Panc1 (cell line): ENCODE results near the gene NUP50. TPM values are rescaled to one million over a fixed set of nuclear protein-coding genes. Genes with fewer than 3 reads are reported as not detected.
A peak's percentile ranks its signal among the peaks of the same experiment; 100 is the strongest.

ENCODE experiments used
- ATAC-seq: fragments of 200-7000 bp; cut with Tn5 transposase; 2 replicates; pipeline ENCODE4 v1.9.1; 2020; ENCODE audit warnings: mild to moderate bottlenecking, moderate library complexity
- BruUV-seq: library from RNA; stranded (reverse); fragments of 400-500 nt; replicated peaks from 2 replicates; lab custom pipeline; 2021; lab: Mats Ljungman, UMichigan
- CTCF ChIA-PET: fragments of 300-600 bp; sonication (Branson Sonifier 250); formaldehyde crosslinking; loops from one replicate; lab custom pipeline; 2022; ENCODE audit warnings: antibody characterized with exemption; lab: Charles Lee
- POLR2A ChIA-PET: fragments of 300-600 bp; sonication (Branson Sonifier 250); formaldehyde crosslinking; loops from one replicate; lab custom pipeline; 2022; ENCODE audit warnings: antibody characterized with exemption; lab: Charles Lee
- DNase-seq: peaks from one replicate; pipeline ENCODE4 v3.0.0-alpha.2; 2010; ENCODE audit warnings: low read depth, low spot score
- H3K27ac ChIP-seq: 2 replicates; pipeline ENCODE4 v1.5.1; 2011; ENCODE audit warnings: mild to moderate bottlenecking, low read length, inconsistent platforms
- H3K27me3 ChIP-seq: fragments of 200-500 bp; sonication (Bioruptor generic); 2 replicates; pipeline ENCODE4 v1.6.0; 2014; ENCODE audit warnings: low read length, inconsistent platforms; ENCODE audit not compliant: control insufficient read depth, insufficient read depth
- H3K36me3 ChIP-seq: fragments of 200-500 bp; sonication (Bioruptor generic); 2 replicates; pipeline ENCODE4 v1.5.1; 2014; ENCODE audit warnings: inconsistent platforms, mild to moderate bottlenecking, low read length, moderate library complexity; ENCODE audit not compliant: control insufficient read depth, insufficient read depth
- H3K4me1 ChIP-seq: 2 replicates; pipeline ENCODE4 v1.5.1; 2011; ENCODE audit warnings: inconsistent platforms, mild to moderate bottlenecking, low read length, moderate library complexity; ENCODE audit not compliant: control insufficient read depth, insufficient read depth
- H3K4me3 ChIP-seq, 2 experiments: 2 replicates each; pipeline ENCODE4 v1.5.1; 2011 to 2012; ENCODE audit warnings: low read depth in 2 of 2, low read length in 2 of 2, mild to moderate bottlenecking in 2 of 2, inconsistent platforms in 1 of 2, moderate library complexity in 1 of 2
- H3K9me3 ChIP-seq: fragments of 200-500 bp; sonication (Bioruptor generic); 2 replicates; pipeline ENCODE4 v1.5.1; 2014; ENCODE audit warnings: low read depth, mild to moderate bottlenecking, inconsistent platforms, low read length, moderate library complexity; ENCODE audit not compliant: control insufficient read depth, insufficient read depth
- CTCF ChIP-seq: fragments of 450-650 bp; IDR thresholded peaks from 2 replicates; pipeline ENCODE4 v1.5.1; 2017; ENCODE audit warnings: mild to moderate bottlenecking
- POLR2AphosphoS5 ChIP-seq: IDR thresholded peaks from 2 replicates; pipeline ENCODE4 v1.6.1; 2012; ENCODE audit warnings: mild to moderate bottlenecking, low read depth, low read length, moderate library complexity
- SIN3A ChIP-seq: IDR thresholded peaks from 2 replicates; pipeline ENCODE4 v1.6.1; 2012; ENCODE audit warnings: low read depth, mild to moderate bottlenecking, low read length, moderate library complexity, borderline replicate concordance; ENCODE audit not compliant: insufficient read depth
- TCF7L2 ChIP-seq: IDR thresholded peaks from 2 replicates; pipeline ENCODE4 v1.6.1; 2011; ENCODE audit warnings: mild to moderate bottlenecking, low read depth, low read length, inconsistent platforms
- in situ Hi-C: cut with HindIII; loops from 2 replicates; pipeline ENCODE4 v1.10.0; 2016; ENCODE audit warnings: low sequenced_read_pairs, low pct_unique_long_range_greater_than_20kb
- intact Hi-C: fragments of 100-400 bp; cut with micrococcal nuclease; formaldehyde crosslinking; loops from one replicate; pipeline ENCODE4 v1.10.0; 2022; ENCODE audit not compliant: unreplicated experiment
- total RNA-seq: library from RNA; stranded (reverse); gene quantifications from one replicate; pipeline ENCODE4 v1.2.1, GENCODE V29; 2021; ENCODE audit not compliant: unreplicated experiment
- TF ChIP-seq, protein P1 (sequence below), 2 experiments: IDR thresholded peaks; 2 replicates each; pipeline ENCODE4 v1.6.1; 2011 to 2012; ENCODE audit warnings: low read depth in 2 of 2, control low read depth in 1 of 2, low read length in 1 of 2, mild to moderate bottlenecking in 1 of 2, moderate library complexity in 1 of 2; ENCODE audit not compliant: insufficient read depth in 1 of 2

The NUP50 gene
- total RNA-seq, 1 experiment from 2014 or later, result 52.1 TPM

DNA sequence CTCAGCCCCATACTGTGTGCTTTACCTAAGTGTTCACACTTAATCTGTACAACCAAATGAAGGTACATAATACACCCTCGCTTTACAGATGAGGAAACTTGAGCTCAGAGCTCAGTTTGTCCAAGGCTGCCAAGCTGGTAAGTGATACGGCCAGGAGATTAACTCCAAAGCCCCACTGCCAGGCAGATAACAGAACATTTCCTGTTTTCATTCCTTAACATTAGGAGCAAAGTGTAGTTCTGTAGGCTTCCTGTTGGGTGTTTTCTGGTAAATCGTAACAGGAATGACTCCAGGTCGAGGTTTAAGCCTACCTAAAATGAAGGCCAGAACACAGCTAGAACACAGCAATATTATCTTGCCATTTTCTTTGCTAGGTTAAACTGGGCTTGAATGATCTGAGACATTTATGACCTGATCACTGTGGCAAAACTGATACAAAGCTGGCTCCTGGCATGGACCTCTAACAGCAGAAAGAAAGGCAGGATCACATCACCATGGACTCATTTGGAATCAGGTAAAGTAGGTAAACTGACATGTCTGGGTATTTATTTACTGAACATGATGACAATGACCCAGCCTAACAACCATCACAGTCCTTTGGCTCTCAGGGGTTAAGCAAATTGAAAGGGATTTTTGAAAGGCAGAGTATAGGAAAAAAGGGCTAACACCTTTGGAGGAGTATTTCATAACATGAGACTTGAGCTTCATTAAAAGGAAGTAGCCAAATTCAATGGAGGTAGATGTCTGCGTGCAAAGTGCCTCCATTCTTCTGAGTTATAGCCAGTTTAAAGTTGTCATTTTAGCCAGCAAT lies 3.9 kb upstream of the NUP50 start:
- intact Hi-C loops, result no loop called here
- Histone ChIP-seq H3K27ac (no peak overlapping the region), H3K9me3 (no peaks in the 10 kb centered on the region), H3K4me3 (no peak overlapping the region), H3K27me3 (no peaks in the 10 kb centered on the region), H3K36me3 (no peaks in the 10 kb centered on the region; the same call in none of the 2 replicates), H3K4me1 (peaks cover 15% of the 10 kb centered on the region)
- ChIA-PET CTCF (no interaction called here), POLR2A (no interaction called here)
- no peak for TF ChIP-seq CTCF
- no peak for TF ChIP-seq SIN3A
- TF ChIP-seq, protein P1, sequence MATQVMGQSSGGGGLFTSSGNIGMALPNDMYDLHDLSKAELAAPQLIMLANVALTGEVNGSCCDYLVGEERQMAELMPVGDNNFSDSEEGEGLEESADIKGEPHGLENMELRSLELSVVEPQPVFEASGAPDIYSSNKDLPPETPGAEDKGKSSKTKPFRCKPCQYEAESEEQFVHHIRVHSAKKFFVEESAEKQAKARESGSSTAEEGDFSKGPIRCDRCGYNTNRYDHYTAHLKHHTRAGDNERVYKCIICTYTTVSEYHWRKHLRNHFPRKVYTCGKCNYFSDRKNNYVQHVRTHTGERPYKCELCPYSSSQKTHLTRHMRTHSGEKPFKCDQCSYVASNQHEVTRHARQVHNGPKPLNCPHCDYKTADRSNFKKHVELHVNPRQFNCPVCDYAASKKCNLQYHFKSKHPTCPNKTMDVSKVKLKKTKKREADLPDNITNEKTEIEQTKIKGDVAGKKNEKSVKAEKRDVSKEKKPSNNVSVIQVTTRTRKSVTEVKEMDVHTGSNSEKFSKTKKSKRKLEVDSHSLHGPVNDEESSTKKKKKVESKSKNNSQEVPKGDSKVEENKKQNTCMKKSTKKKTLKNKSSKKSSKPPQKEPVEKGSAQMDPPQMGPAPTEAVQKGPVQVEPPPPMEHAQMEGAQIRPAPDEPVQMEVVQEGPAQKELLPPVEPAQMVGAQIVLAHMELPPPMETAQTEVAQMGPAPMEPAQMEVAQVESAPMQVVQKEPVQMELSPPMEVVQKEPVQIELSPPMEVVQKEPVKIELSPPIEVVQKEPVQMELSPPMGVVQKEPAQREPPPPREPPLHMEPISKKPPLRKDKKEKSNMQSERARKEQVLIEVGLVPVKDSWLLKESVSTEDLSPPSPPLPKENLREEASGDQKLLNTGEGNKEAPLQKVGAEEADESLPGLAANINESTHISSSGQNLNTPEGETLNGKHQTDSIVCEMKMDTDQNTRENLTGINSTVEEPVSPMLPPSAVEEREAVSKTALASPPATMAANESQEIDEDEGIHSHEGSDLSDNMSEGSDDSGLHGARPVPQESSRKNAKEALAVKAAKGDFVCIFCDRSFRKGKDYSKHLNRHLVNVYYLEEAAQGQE (IDR thresholded peaks at IDR 0.05; ENCODE audit: insufficient read depth in 1 of 2, low read depth in 2 of 2, low read length in 1 of 2), result no peak
- TF ChIP-seq POLR2AphosphoS5, result no peak
- TF ChIP-seq TCF7L2, result no peak
- ATAC-seq (no peak), DNase-seq (no peak)
- TSS peak; percentile 0 for BruUV-seq
- in situ Hi-C loops, result no loop called here

DNA sequence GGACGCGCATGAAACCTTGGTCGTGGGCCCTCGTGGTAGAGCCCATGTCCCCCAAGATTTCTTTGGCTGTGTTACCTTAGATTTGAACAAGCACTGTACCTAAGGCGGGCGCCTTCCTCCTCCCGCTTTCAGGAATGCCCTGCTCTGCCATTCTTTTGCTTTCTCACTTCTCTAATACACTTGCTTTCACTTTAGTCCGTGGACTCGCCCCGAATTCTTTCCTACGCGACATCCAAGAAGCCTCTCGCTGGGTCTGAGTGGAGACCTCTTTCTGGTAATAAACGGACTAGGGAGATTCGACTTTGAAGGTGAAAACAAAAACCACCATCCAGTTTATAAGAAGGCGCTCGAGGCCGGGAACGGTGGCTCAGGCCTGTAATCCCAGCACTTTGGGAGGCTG lies 1.2 kb upstream of the NUP50 start:
- ChIA-PET POLR2A (no interaction called here), CTCF (no interaction called here)
- H3K27me3 ChIP-seq, result no peaks in the 10 kb centered on the region
- H3K4me1 ChIP-seq, result peaks cover 18% of the 10 kb centered on the region
- TF ChIP-seq TCF7L2 (no peak), SIN3A (no peak), CTCF (no peak)
- TF ChIP-seq, protein P1 (IDR thresholded peaks at IDR 0.05; ENCODE audit: insufficient read depth in 1 of 2, low read depth in 2 of 2, low read length in 1 of 2), result no peak
- TSS peak; percentile 86 for BruUV-seq
- peak overlapping the region; percentile 80 to 90 for H3K4me3 ChIP-seq
- in situ Hi-C loops (no loop called here), intact Hi-C loops (no loop called here)
- H3K36me3 ChIP-seq, result peaks cover 4% of the 10 kb centered on the region
- no peak for DNase-seq
- peak overlapping the region; percentile 91 for H3K27ac ChIP-seq
- no peak for ATAC-seq
- H3K9me3 ChIP-seq, result no peaks in the 10 kb centered on the region
